CD4-positive, alpha-beta T cell treated with Interleukin-15 for 1 hour (primary cell): ENCODE measurements around the gene TRAF3.
"Not testable (repeated sequence)": the region's sequence is repeated elsewhere in the genome, so short reads cannot be mapped to it uniquely, and the experiment has no call there.

ENCODE experiments used
- DNase-seq: peaks from one replicate; pipeline ENCODE4 v3.0.0-alpha.2; 2020

Gene TRAF3

DNA sequence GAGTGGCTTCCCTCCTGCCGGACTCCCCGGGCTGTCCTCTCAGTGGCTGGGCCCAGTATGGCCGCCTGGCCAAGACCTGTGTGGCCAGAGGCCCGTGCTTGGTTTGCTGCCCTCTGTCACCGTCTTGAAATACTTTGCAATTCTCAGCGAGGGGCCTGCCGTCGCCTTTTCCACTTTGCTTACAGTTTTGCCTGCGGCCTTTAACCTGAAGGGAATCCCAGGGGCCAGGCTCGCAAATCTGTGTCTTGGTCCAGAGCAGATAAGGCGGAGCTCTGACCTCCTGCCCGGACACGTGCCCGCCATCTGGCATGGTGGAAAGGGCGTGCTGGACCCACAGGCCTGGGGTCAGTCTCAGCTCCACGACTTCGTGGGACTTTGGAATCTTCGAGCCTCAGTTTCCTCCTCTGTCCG is 134.3 kb downstream of the TRAF3 start:
- peak; percentile 10 for DNase-seq

DNA sequence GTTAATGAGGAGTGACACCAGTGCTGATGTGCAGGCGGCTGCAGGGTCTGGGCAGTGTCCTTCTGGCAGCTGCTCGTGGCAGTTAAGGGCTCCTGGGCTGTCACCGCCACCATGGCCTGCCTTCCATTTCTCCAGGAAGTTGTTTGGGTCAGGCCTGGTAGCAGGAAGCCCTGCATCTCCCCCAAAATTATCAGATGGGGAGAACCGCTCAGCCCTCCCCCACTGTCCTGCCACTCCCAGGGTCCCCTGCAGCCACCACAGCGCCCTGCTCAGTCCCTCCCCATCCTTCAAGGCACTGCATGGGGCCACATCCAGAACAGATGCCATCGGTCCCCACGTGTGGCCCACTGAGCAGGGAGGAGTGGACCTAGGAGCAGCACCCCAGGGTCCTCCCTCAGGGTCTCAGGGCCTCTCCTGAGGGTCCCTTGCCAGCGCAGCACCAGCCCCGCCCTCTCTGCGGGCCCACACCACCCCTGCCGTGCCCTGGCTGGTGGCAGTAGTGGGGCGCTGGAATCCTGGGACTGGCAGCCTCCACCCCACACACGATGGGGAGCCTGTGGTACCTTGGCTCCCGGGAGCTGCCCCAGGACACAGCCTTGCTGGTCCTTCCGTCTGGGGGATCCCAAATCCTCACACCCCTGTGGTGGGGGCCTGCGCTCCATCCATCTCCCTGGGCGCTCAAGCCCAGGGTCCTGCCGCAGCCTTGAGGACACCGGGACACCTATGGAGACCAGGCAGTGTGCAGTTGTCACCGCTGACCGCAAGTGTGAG is 134.9 kb downstream of the TRAF3 start:
- DNase-seq: no peak

DNA sequence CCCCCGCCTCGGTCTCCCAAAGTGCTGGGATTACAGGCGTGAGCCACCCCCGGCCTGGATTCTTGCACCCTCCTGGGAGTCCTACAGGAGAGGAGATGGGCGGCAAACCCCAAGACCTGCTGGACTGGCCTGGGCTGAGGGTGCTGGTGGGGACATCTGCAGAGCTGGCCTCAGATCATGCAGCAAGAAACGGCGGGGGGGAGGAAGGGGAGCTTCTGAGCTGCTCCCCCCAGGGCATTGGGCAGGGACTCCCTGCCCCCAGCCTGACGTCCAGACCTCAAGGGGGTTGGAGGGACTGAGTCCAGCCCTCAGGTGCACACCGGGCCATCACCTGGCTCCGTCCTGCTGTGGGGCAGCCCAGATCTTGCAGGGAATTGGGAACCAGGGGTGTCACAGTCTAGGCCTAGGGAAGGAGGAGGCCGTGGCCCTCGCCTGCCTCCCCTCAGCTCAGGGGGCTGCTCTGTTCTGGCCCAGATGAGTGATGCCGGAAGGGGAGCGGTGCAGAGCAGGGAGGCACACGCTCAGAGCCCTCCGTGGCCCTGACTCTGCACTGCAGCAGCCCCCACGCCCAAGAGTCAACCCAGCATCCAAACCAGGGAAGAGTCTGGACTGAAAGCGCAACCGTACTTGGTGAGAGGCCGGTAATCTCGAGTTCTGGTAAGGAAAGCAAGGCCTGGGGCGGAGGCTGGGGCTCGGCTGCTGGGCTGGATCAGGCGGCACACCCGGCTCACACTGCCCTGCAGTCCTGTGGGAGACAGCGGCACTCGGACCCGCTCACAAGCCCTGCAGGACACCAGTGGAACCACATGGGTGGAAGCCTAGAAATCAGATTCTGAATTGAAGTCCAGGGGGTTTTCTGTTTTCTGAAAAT is 136.3 kb downstream of the TRAF3 start:
- DNase-seq: peak; percentile 9

DNA sequence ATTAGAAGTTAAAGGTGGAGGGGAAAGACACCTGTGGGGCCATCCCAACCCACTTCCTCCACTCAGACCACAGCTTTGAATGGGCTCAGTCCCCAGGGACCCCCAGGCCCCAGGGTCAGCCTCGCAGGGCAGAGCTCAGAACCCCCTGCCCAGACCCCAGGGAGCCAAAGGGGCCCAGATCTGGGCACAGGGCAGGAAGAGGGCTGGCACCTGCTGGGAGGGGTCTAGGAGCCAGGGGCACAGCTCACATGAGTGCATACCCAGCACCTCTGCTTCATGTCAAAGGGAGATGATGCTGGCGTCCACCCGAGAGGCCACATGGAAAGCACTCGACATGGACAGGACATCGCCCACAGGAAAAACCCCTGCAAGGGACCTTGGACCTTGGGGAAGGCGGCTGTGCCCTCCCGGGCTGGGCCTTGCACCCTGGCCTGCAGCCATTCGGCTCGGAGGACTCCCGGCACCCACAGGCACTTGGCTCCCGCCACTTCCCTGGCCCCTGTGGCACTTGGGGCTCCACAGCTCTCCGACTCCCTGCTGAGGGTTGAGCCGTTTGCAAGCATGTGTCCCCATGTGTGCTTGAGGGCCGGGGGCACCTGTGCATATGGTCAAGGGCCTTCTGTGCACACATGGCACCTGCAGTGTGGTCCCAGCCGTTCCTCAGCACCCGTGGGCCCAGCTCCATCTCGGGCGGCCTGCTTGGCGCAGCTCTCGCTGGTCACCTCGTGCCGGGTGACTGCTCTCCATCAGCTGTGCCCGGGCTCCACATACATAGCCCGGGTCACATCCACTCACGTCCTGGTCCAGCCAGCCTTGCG is 137.4 kb downstream of the TRAF3 start:
- no peak for DNase-seq

DNA sequence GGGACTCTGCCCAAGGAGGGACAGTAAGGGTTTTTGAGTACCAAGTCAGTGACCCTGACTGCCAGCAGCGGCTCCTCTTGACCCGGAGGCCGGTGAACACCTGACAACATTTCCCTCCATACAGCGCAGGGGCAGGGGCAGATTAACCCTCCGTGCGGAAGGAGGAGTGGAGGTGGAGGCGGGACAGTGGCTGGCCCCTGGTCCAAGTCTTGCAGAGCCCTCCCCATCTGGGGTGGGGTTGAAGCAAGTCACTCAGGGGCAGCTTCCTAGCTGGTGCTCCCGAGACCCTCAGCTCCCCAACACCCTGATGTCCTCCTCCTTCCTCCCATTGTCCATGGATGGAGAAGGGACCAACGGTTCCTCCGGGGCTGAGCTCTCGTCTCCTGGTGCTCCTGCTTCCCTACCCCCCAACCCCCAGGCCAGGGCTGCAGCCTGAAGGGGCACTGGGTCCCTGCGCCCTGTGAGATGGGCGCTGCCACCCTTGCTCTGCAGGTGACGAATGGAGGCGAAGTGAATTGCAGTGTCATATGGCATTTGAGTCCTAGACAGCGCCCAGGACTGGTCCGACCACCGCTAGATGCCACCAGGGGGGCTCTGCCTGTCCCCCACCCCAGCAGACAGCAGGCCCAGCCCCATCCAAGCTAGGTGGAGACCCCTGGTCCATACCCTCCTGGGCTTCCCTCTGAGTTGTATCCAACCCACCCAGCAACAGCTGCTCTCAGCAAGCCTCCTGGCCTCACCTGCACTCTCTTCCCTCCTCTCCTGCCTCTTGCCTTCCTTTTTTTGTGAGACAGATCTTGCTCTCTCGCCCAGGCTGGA is 138.3 kb downstream of the TRAF3 start:
- DNase-seq: no peak

DNA sequence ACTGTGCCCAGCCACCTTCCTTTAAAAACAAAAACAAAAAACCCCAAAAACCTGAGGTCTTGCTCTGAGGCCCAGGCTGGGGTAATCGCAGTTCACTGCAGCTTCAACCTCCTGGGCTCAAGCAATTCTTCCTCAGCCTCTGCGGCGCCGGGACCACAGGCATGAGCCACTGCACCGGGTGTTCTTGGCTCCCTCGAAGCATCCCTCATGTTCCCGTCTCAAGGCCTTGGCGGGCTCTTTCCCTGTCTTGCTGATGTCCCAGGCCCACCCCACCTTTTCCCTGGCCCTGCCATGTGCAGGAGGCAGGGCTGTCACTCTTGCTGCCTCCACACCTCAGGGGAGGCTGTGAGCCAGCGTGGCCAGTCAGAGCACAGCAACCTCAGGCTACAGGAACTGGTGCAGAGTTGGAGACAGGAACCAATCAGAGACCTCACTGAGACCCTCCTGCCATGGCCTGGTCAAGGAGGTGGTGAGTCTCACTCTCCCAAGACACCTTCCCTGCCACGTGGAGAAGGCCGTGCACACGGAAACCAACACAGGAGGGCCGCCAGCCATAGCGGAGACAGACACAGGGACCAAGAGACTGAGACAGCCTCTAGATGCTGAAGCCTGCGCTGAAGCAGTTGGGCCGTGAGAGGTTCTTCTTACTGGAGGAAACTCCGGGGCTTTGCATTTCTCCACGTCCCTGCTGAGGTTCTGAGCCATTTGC is 139.3 kb downstream of the TRAF3 start:
- DNase-seq: no peak

DNA sequence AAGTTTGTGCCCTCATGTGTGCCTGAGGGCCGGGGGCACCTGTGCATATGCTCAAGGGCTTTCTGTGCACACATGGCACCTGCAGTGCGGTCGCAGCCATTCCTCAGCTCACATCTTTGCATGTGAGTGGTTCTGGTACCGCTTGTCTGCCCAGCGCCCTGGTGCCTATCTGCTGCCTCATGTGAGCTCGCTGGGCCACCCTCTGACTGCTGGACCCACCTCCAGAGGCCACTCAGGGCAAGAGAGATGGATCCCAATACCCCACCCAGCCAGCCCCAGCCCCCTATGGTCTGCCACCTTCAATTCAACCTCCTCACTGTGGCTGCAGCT is 139.8 kb downstream of the TRAF3 start:
- DNase-seq: peak; percentile 38

DNA sequence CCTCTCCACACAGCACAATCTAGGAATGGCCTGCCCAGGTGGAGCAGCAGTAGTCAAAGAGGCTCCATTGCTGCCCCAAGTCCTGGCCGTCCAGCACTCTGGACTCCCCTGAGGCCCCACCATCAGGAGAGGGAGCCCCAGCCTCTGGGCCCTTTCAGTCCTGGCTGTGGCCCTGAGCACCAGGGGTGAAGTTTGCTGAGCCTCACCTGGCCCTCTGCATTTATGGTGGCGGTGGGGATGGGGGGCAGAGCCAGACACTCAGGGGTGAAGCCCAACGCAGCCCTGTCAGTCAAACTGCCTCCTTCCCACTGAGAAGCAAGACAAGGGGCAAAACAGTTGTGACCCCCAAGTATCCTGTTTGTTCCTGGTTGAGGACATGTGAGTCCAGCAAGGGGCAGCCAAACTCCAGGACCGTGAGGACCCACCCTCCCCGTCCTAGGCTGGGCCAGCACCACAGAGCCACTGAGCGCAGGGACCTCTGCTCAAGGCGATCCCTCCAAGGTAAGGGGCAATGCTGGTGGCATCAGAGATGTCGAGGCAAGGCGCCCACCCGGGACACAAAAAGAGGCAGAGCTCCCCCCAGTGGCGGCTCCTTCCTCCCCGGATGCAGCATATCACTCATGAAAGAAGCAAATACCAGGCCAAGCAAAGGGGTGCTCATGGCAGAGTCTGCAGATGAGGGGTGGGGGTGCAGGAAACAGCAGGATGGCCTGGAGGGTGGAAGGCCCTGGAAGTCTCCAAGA is 140.4 kb downstream of the TRAF3 start:
- DNase-seq: peak; percentile 51

DNA sequence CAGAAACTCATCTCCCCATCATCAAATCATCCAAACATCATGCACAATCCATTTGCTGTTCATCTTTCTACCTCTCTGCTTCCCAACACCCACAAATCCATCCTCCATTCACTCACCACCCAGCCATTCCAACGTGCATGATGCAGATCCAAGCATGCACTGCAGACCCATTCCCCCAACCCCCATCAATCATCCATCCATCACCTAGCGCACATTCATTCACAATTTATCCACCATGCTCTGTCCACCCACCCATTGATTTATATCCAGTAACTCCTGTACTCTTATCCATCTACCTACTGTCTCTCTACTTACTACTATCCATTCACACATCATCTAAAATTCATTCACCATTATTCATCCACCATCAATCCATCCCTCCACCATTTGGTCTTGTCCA is 141.2 kb downstream of the TRAF3 start:
- DNase-seq: no peak

DNA sequence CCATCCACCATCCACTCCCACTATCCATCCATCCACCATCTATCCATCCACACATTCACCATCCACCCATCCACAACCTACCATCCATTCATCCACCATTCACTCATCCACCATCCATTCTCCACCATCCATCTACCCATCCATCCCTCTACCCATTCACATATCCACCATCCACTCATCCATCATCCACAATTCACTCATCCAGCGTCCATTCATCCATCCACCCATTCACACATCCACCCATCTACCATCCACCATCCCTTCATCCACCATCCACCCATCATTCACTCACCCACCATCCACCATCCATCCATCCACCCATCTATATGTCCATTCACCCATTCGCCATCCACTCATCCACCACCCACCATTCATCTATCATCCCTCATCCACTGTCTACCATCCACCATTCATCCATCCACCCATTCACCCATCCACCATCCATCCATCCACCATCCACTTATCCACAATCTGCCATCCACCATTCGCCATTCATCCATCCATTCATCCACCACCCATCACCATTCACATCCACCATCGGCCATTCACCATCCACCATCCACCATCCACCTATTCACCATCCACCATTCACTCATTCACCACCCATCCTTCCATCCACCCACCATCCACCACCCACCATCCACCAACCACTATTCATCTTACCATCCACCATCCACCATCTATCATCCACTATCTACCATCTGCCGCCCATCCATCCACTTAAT is 143.2 kb downstream of the TRAF3 start:
- DNase-seq: no peak

DNA sequence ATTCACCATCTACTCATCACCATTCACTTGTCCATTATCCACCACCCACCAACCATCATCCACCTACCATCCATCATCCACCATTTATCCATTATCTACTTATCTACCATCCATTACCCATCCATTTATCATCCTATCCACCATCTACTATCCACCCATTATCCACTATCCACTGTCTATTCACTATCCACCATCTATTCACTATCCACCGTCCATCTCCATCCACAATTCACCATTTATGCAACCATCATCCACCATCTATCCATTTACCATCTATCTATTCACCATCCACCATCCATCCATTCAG is 143.7 kb downstream of the TRAF3 start:
- no peak for DNase-seq

DNA sequence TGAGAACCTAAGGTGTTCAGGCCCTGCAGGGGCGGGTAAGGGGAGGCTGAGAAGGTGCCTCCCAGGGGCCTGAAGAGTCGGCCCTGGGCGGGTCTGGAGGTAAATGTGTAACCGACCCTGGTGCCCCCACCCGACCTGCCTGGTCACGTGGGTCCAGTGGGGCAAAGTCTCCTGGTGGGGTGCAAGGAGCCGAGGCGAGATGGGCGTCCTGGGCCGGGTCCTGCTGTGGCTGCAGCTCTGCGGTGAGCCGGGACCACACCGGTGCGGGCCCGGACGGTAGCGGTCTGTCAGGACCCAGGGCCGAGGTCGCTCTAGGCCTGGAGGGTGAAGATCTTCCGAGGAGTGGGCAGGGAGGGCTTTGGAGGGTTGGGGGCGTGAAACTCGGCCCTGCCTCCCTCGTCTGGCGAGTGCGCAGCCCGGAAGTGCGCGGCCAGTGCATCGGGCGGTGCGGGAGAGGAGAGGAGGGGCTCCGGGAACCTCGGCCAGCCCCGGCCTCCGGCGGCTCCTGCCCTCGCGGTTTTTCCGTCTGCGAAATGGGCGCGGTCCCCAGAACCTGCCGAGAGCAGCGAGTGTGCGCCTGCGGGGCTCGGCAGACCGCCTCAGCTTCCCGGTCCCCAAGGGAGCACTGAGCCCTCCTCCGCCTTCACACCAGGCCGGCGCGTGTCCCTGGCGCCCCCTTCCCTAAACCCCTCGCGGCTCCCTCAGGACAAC is 145.4 kb downstream of the TRAF3 start, which contains the start of gene AMN:
Gene AMN (plus strand): TSS at position 174 of the 711 bp plus-strand sequence. CDS start 26 bp downstream, at position 200.
- DNase-seq: no peak

DNA sequence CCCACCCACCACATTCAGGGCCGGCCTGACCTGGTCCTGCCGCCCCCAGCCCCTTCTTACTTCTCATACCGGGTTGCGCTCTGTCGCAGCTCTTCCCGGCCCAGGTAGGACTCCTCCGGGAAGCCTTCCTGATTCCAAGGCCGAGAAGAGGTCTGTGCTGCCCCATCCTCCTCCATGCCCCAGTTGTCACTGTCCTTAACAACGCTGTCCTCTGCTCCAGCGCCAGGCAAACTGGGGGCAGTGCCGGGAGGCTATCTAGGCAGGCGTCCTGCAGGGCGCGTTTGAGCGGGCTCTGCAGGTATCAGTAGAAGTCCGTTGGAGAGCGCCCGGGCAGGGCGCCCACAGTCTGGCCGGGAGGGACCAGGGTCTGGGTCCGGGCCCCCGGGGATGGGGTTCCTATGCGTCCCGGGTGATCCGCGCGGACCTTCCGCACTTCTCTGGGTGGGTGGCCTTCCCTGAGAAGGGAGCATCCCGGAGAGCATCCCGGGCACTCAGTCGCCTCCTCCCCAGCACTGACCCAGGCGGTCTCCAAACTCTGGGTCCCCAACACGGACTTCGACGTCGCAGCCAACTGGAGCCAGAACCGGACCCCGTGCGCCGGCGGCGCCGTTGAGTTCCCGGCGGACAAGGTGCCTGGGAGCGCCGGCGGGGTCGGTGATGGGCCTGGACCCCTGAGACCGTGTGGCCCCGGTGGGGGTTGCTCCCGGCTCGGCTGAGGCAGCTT is 146.1 kb downstream of the TRAF3 start:
- DNase-seq: no peak

DNA sequence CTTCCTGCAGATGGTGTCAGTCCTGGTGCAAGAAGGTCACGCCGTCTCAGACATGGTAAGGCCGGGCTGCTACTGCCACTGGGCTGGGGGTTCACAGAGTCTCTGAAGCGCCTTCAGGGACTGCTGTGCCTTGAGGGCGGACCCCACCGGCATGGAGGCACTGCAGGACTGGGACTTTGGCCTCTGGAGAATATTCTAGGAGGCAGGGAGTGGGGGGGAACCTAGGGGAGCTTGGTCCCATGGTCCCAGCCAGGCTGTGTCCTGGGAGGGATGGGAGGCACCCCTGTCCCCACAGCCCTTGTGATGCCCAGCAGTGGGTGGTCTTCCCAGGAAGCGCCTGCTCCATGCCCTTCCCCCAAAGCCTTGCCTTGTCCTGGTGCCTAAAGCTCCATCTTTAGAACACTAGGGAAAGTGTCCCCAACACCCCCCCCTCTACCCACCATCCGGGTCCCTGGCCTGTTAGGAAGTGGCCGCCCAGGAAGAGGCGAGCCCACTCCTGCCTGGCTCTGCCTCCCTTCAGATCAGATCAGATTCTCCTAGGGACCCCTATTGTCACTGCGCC is 146.8 kb downstream of the TRAF3 start:
- no peak for DNase-seq

DNA sequence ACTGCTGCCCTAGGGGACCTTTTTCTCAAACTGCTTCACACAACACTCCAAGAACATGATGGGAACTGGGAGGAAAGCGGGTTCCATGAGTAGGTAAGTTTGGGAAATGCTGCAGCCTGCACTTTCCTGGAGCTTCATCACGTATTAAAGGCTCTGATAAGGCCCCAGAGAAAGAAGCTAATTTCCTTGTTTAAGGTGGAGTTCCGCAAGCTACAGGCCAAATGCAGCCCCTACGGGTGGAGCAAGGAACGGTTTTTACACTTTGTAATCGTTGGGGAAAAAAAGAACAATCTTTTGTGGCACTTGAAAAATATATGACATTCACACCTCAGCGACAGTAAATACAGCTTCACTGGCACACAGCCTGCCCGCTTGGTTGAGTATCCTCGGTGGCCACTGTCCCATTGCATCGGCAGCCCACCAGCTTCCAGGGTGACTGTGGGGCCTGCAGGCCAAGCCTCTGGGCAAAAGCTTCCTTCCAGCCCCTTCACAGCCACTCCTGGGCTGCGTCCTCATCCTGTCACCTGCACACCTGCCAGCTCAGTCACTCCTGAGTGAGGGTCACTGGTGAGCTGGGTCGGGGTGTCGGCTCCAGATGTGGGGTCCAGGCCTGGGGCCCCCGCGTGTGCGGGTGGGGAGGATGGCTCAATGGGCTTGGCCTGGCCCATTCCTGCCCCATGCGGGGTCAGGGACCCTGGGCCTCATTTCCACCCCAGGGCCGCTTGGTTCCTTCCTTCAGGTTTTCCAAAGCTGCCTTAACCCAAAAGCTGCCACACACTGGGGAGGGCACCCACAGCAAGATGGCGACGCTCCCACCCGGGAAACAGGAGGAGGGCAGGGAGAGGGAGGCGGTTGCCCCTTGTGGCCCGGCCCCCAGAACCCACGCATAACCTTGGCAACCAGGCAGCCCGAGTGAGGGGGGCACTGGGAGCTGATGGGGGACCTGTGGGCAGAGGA is 147.7 kb downstream of the TRAF3 start:
- no peak for DNase-seq

DNA sequence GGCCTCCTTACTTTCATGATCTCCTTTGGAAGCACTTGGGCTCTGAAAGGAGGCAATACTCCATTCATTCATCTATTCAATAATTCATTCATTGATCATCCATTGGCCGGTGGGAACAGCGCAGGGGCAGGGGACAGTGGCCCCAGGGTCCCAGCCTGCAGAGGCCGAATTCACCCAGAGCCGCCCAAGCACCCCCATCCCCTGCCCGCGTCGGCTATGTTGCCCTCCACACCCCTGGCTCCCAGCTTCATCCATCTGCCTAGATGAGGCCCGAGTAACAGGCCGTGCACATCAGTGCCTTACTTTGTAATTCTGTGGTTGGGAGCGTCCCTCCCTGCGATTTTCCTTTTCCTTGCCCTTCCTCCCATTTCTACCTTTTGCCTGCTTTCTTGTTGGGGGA is 148.4 kb downstream of the TRAF3 start:
- no peak for DNase-seq

DNA sequence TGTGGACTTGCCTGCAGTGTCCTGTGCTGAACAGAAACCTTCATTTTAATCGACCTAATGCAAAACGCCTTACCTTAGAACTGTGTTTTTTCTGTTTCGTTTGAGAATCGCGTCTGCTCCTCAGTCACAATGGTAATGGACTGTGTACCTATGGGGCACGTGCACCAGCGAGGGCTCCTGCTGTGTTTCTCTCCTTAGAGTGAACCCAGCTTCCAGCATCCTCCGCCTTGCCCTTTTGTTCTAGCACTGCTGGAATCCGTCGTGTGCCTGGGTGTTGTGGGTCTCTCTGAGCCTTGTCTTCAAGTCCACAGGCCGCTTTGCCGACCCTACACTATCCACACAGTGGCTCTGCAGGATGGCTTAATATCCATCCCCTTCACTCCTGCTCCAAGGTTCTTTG is 148.9 kb downstream of the TRAF3 start:
- DNase-seq: no peak

DNA sequence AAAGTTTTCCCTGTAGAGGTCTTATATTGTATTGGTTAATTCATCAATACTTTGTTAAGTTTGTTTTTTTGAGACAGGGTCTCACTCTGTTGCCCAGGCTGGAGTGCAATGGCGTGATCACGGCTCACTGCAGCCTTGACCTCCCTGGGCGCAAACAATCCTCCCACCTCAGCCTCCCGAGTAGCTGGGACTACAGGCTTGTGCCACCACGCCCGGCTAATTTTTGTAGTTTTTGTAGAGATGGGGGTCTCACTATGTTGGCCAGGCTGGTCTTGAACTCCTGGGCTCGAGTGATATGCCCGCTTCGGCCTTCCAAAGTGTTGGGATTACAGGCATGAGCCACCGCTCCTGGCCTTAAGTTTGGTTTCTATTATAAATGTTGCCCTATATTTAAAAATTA is 149.6 kb downstream of the TRAF3 start:
- not testable (repeated sequence) for DNase-seq
